ENCODE results near the gene SP3. TPM values are rescaled to one million over a fixed set of nuclear protein-coding genes. Genes with fewer than 3 reads are reported as not detected.
A peak's percentile ranks its signal among the peaks of the same experiment; 100 is the strongest.

Gene SP3
- total RNA-seq, 2 experiments from 2014 or later, result 115 to 150 TPM

GRCh38 chr2:173898996-173899395, 66.2 kb downstream of the SP3 start:
- H3K4me3 ChIP-seq (ENCODE audit: low read depth, low read length, poor library complexity, severe bottlenecking), result peak overlapping the region; percentile 13
- POLR2A ChIA-PET, result interaction anchor here (1.4 kb wide), 2 partner anchors 11 to 23 kb away, joined by 5 to 6 read pairs; no protein-coding TSS in a partner anchor
- intact Hi-C loops (cut with micrococcal nuclease; ENCODE audit: unreplicated experiment), result loop anchor here (1.0 to 2.0 kb wide), 2 partner anchors 25 to 64 kb away; no protein-coding TSS in a partner anchor
- BruUV-seq (replicated peaks), result no TSS peak
- CTCF ChIA-PET (ENCODE audit: unreplicated experiment), result no interaction called here
- H3K27ac ChIP-seq (ENCODE audit: low read depth, low read length, poor library complexity, severe bottlenecking), result no peak overlapping the region
- peaks cover 27% of the 10 kb centered on the region for H3K4me1 ChIP-seq (ENCODE audit: insufficient read depth, low read length, poor library complexity, severe bottlenecking)
- no peak for DNase-seq (ENCODE audit: low spot score)
- TF ChIP-seq EZH2phosphoT487 (IDR thresholded peaks at IDR 0.05; ENCODE audit: borderline replicate concordance, low read depth, low read length) (no peak), CTCF (conservative IDR thresholded peaks at IDR 0.05; ENCODE audit: low read length) (no peak)
- no peaks in the 10 kb centered on the region for H3K9me2 ChIP-seq (ENCODE audit: insufficient read depth, low read length)
- H3K4me2 ChIP-seq (ENCODE audit: low read length), result peak overlapping the region; percentile 56
- peaks cover 6% of the 10 kb centered on the region; the same call in 1 of the 2 replicates for H4K20me1 ChIP-seq (ENCODE audit: insufficient read depth, low read length)
- H2AFZ ChIP-seq (ENCODE audit: low read length), result no peak overlapping the region
- no peaks in the 10 kb centered on the region for H3K36me3 ChIP-seq (ENCODE audit: insufficient read depth, low read length)
- H3K79me2 ChIP-seq (ENCODE audit: insufficient read depth, low read depth, low read length), result no peaks in the 10 kb centered on the region
- H3K9me3 ChIP-seq (ENCODE audit: low read length), result no peaks in the 10 kb centered on the region

- H3K27ac ChIP-seq (ENCODE audit: low read depth, low read length, poor library complexity, severe bottlenecking), result peak overlapping the region; percentile 20
- no peaks in the 10 kb centered on the region for H3K9me2 ChIP-seq (ENCODE audit: insufficient read depth, low read length)
- no peak overlapping the region for H2AFZ ChIP-seq (ENCODE audit: low read length)
- TF ChIP-seq EZH2phosphoT487 (IDR thresholded peaks at IDR 0.05; ENCODE audit: borderline replicate concordance, low read depth, low read length) (no peak), CTCF (conservative IDR thresholded peaks at IDR 0.05; ENCODE audit: low read length) (no peak)
- peaks cover 27% of the 10 kb centered on the region for H3K4me1 ChIP-seq (ENCODE audit: insufficient read depth, low read length, poor library complexity, severe bottlenecking)
- H3K9me3 ChIP-seq (ENCODE audit: low read length), result no peaks in the 10 kb centered on the region
- peak overlapping the region; percentile 13 for H3K4me3 ChIP-seq (ENCODE audit: low read depth, low read length, poor library complexity, severe bottlenecking)
- ChIA-PET POLR2A (interaction anchor here (0.5 to 1.4 kb wide), 4 partner anchors 12 to 101 kb away, joined by 3 to 6 read pairs (median 4); no protein-coding TSS in a partner anchor), CTCF (ENCODE audit: unreplicated experiment) (no interaction called here)
- no TSS peak for BruUV-seq (replicated peaks)
- intact Hi-C loops (cut with micrococcal nuclease; ENCODE audit: unreplicated experiment), result loop anchor here (1.0 to 2.0 kb wide), 2 partner anchors 24 to 65 kb away; no protein-coding TSS in a partner anchor
- no peaks in the 10 kb centered on the region for H3K79me2 ChIP-seq (ENCODE audit: insufficient read depth, low read depth, low read length)
- peak; percentile 76 for DNase-seq (ENCODE audit: low spot score)
- peak overlapping the region; percentile 56 for H3K4me2 ChIP-seq (ENCODE audit: low read length)
- H4K20me1 ChIP-seq (ENCODE audit: insufficient read depth, low read length), result peaks cover 6% of the 10 kb centered on the region; the same call in 1 of the 2 replicates
- H3K36me3 ChIP-seq (ENCODE audit: insufficient read depth, low read length), result no peaks in the 10 kb centered on the region
Observed at GRCh38 chr2:173898178-173898668, 67.0 kb downstream of the SP3 start.

- no peaks in the 10 kb centered on the region for H3K79me2 ChIP-seq (ENCODE audit: insufficient read depth, low read depth, low read length)
- no peak for DNase-seq (ENCODE audit: low spot score)
- no TSS peak for BruUV-seq (replicated peaks)
- H3K9me2 ChIP-seq (ENCODE audit: insufficient read depth, low read length), result no peaks in the 10 kb centered on the region
- TF ChIP-seq EZH2phosphoT487 (IDR thresholded peaks at IDR 0.05; ENCODE audit: borderline replicate concordance, low read depth, low read length), result no peak
- TF ChIP-seq CTCF (conservative IDR thresholded peaks at IDR 0.05; ENCODE audit: low read length), result no peak
- no peak overlapping the region for H3K4me2 ChIP-seq (ENCODE audit: low read length)
- intact Hi-C loops (cut with micrococcal nuclease; ENCODE audit: unreplicated experiment), result no loop called here
- no peak overlapping the region for H3K4me3 ChIP-seq (ENCODE audit: low read depth, low read length, poor library complexity, severe bottlenecking)
- peaks cover 6% of the 10 kb centered on the region; the same call in 1 of the 2 replicates for H4K20me1 ChIP-seq (ENCODE audit: insufficient read depth, low read length)
- H3K27ac ChIP-seq (ENCODE audit: low read depth, low read length, poor library complexity, severe bottlenecking), result no peak overlapping the region
- no peaks in the 10 kb centered on the region for H3K36me3 ChIP-seq (ENCODE audit: insufficient read depth, low read length)
- H3K9me3 ChIP-seq (ENCODE audit: low read length), result peaks cover under 1% of the 10 kb centered on the region; the same call in 1 of the 2 replicates
- POLR2A ChIA-PET, result no interaction called here
- CTCF ChIA-PET (ENCODE audit: unreplicated experiment), result no interaction called here
- H2AFZ ChIP-seq (ENCODE audit: low read length), result no peak overlapping the region
- peaks cover 27% of the 10 kb centered on the region for H3K4me1 ChIP-seq (ENCODE audit: insufficient read depth, low read length, poor library complexity, severe bottlenecking)
Observed at GRCh38 chr2:173896755-173897154, 68.4 kb downstream of the SP3 start.
